ENCODE results near the gene GADD45B.

- no peak for TF ChIP-seq POLR2AphosphoS5 (IDR thresholded peaks at IDR 0.05; ENCODE audit: low read depth, low read length)
- TF ChIP-seq CTCF (IDR thresholded peaks at IDR 0.05 in 2 of 3, conservative IDR thresholded peaks at IDR 0.05 in 1 of 3; ENCODE audit: borderline replicate concordance in 1 of 3, insufficient read depth in 1 of 3, low read depth in 2 of 3, low read length in 2 of 3), result no peak
- no peak for TF ChIP-seq POLR2A (IDR thresholded peaks at IDR 0.05; ENCODE audit: borderline replicate concordance, extremely low read depth, insufficient read depth, insufficient read length)
- no peak for TF ChIP-seq YY1 (IDR thresholded peaks at IDR 0.05; ENCODE audit: extremely low read depth, insufficient replicate concordance, low read depth, low read length)
- TF ChIP-seq SIN3A (IDR thresholded peaks at IDR 0.05; ENCODE audit: low read depth), result no peak
- TF ChIP-seq EZH2 (IDR thresholded peaks at IDR 0.05), result no peak
- 0 out of 2 replicates have a peak, but pooled peaks have one; percentile 27 for TF ChIP-seq SP1 (IDR thresholded peaks at IDR 0.05; ENCODE audit: low read depth)
- TF ChIP-seq REST (IDR thresholded peaks at IDR 0.05; ENCODE audit: low read depth), result no peak
- no peak for TF ChIP-seq EZH2phosphoT487 (IDR thresholded peaks at IDR 0.05; ENCODE audit: borderline replicate concordance)
- no peak for TF ChIP-seq JUND (IDR thresholded peaks at IDR 0.05)
Observed at GRCh38 chr19:2491130-2491801, 15.3 kb downstream of the GADD45B start.

Measured in HCT116 (cell line).